NOMO-1 treated with dmso at 0.1 percent for 144 hours (cell line): Measurements from ENCODE around the gene PIK3C2B.

Experiments
- DNase-seq: peaks from one replicate; lab custom pipeline; 2025; ENCODE audit not compliant: unreplicated experiment; lab: John Stamatoyannopoulos, UW

Gene PIK3C2B

DNA sequence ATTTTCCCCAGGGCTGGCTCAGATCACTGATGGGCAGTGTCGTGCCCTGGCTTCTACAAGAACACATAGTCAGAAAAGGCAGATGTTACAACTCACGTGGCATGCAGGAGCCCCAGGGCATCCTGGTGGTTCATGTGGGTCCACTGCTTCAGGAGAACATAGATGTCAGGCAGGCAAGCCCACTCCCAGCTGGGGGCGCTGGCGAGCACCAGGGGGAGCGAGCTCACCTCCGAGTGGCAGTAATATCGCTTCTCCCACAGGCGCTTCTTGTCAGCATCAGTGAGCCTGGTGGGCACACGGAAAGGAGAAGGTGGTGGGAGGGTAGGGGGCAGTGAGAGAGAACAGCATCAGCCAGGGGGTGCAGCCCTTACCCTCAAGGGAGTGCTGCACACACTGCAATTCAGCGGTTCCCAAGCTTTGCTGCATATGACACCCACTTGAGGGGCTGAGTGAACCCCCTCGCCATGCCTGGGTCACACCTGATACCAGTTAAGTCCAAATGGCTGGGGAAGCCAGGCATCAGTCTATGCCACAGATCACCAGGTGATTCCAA lies 48.7 kb downstream of the PIK3C2B start:
- no peak for DNase-seq
